SU-DHL-6 (cell line): Measurements from ENCODE around the gene ATP2B2.

ENCODE experiments used
- H2AFZ ChIP-seq: fragments of 200-600 bp; sonication (generic); 2 replicates; pipeline ENCODE4 v1.6.1; 2014; ENCODE audit warnings: low read depth, mild to moderate bottlenecking, moderate library complexity, mixed read lengths, antibody characterized with exemption, low read length; ENCODE audit not compliant: severe bottlenecking
- H3F3A ChIP-seq: fragments of 200-600 bp; shearing (Covaris generic); 2 replicates; pipeline ENCODE4 v1.6.0; 2016; ENCODE audit warnings: antibody characterized with exemption, mild to moderate bottlenecking; ENCODE audit not compliant: insufficient read depth
- H3K27ac ChIP-seq: fragments of 200-600 bp; sonication (generic); 2 replicates; pipeline ENCODE4 v1.5.1; 2016; ENCODE audit warnings: low read depth, mild to moderate bottlenecking, low read length, moderate library complexity, mixed read lengths
- H3K27me3 ChIP-seq: fragments of 200-600 bp; sonication (generic), shearing (Covaris generic); 2 replicates; pipeline ENCODE4 v1.6.0; 2014; ENCODE audit warnings: mild to moderate bottlenecking, low read length
- H3K36me3 ChIP-seq: fragments of 200-600 bp; sonication (generic); 2 replicates; pipeline ENCODE4 v1.6.1; 2014; ENCODE audit warnings: mild to moderate bottlenecking, low read length, mixed read lengths
- H3K4me2 ChIP-seq: fragments of 300-600, 200-600 bp; shearing (Covaris generic), sonication (generic); 2 replicates; pipeline ENCODE4 v1.6.0; 2014; ENCODE audit warnings: low read length, low read depth, mild to moderate bottlenecking; ENCODE audit not compliant: poor library complexity, severe bottlenecking
- H3K4me3 ChIP-seq: fragments of 200-600 bp; sonication (generic); 2 replicates; pipeline ENCODE4 v1.5.1; 2014; ENCODE audit warnings: antibody characterized with exemption, low read length, mild to moderate bottlenecking, mixed read lengths; ENCODE audit not compliant: insufficient read depth, poor library complexity, severe bottlenecking
- H3K79me2 ChIP-seq: fragments of 200-600 bp; sonication (generic); 2 replicates; pipeline ENCODE4 v1.6.1; 2014; ENCODE audit warnings: mild to moderate bottlenecking, low read length, moderate library complexity; ENCODE audit not compliant: insufficient read depth
- H3K9ac ChIP-seq: fragments of 200-600 bp; sonication (generic); 2 replicates; pipeline ENCODE4 v1.7.0; 2014; ENCODE audit warnings: mild to moderate bottlenecking, low read length
- H3K9me2 ChIP-seq: fragments of 200-600 bp; sonication (generic); replicated peaks from 2 replicates; pipeline ENCODE4 v1.6.1; 2014; ENCODE audit warnings: low read length; ENCODE audit not compliant: insufficient read depth
- H3K9me3 ChIP-seq: fragments of 200-600 bp; sonication (generic); 2 replicates; pipeline ENCODE4 v1.6.1; 2014; ENCODE audit warnings: low read length, mixed read lengths; ENCODE audit not compliant: insufficient read depth
- H4K20me1 ChIP-seq: fragments of 200-600 bp; sonication (generic); 2 replicates; pipeline ENCODE4 v1.6.1; 2014; ENCODE audit warnings: low read depth, mild to moderate bottlenecking, antibody characterized with exemption, low read length, moderate library complexity, mixed read lengths
- EZH2phosphoT487 ChIP-seq: fragments of 200-600 bp; sonication (generic), shearing (Covaris generic); conservative IDR thresholded peaks from 2 replicates; pipeline ENCODE4 v1.6.1; 2018; ENCODE audit warnings: mild to moderate bottlenecking, antibody characterized with exemption, low read length, moderate library complexity, mixed read lengths
- TF ChIP-seq, protein P1 (sequence below): fragments of 200-600 bp; sonication (generic); IDR thresholded peaks from one replicate; pipeline ENCODE4 v1.5.1; 2017; ENCODE audit warnings: antibody characterized with exemption, mild to moderate bottlenecking, low read length, moderate library complexity; ENCODE audit not compliant: insufficient read depth, poor library complexity, severe bottlenecking

ATP2B2 gene

DNA sequence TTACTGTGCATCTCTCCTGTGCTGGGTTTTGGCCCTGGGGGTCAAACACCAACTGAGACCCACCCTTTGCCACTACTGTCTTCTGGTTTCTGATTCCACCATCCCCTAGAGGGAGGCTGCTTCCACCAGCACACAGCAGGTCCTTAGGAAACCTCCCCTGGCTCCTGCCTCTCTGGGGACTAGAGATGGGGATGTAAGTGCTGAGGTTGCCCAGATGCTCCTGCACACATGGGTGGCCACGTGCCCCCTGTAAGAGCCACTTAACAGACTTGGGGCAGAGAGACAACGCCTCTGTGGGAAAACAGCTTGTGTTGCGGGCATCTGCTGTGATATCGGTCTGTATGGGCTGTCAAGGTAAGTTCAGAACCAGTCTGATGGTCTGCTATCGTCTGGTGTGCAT lies 83.4 kb downstream of the ATP2B2 start:
- Histone ChIP-seq H3K27me3 (no peaks in the 10 kb centered on the region), H3K27ac (no peak overlapping the region), H3K9me2 (no peaks in the 10 kb centered on the region), H3K36me3 (no peaks in the 10 kb centered on the region), H2AFZ (no peak overlapping the region), H3K4me2 (no peak overlapping the region), H3K4me3 (no peak overlapping the region), H3F3A (no peaks in the 10 kb centered on the region), H3K79me2 (no peaks in the 10 kb centered on the region), H4K20me1 (no peaks in the 10 kb centered on the region), H3K9ac (no peak overlapping the region), H3K9me3 (no peaks in the 10 kb centered on the region)
- TF ChIP-seq, protein P1, sequence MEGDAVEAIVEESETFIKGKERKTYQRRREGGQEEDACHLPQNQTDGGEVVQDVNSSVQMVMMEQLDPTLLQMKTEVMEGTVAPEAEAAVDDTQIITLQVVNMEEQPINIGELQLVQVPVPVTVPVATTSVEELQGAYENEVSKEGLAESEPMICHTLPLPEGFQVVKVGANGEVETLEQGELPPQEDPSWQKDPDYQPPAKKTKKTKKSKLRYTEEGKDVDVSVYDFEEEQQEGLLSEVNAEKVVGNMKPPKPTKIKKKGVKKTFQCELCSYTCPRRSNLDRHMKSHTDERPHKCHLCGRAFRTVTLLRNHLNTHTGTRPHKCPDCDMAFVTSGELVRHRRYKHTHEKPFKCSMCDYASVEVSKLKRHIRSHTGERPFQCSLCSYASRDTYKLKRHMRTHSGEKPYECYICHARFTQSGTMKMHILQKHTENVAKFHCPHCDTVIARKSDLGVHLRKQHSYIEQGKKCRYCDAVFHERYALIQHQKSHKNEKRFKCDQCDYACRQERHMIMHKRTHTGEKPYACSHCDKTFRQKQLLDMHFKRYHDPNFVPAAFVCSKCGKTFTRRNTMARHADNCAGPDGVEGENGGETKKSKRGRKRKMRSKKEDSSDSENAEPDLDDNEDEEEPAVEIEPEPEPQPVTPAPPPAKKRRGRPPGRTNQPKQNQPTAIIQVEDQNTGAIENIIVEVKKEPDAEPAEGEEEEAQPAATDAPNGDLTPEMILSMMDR: no peak
- no peak for TF ChIP-seq EZH2phosphoT487

DNA sequence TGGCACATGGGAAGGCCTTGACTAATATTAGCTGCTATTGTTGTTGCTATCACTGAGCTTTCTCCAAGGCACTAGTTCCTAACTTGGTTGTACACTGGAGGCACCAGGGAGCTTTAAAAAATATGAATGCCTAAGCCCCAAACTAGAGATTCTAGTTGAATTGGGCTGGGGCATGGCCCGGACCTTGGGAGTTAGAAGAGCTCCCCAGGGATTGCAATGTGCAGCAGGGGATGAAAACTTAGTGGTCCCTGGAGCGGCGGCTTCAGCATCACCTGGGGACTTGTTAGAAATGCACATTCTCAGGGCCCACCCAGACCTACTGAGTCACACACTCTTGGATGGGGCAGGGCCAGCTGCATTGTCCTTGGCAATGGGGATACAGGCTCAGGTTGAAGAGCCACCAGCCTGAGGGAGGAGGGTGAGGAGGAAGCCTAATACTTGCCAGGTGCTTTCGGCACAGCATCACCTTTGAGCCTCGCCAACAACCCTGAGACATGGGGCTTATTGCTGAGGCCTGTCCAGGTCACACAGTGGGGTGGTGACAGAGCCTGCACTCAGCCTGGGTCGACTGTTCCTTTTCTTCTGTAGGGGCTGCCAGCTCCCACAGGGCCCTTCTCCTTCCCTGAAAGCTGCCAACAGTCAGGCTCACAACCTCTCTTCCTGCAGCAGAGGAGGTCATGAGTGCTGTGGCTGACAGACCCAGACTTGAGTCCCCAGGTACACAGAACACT lies 84.5 kb downstream of the ATP2B2 start:
- H3K9me3 ChIP-seq: no peaks in the 10 kb centered on the region
- H3K27ac ChIP-seq: no peak overlapping the region
- no peaks in the 10 kb centered on the region for H3K9me2 ChIP-seq
- no peak overlapping the region for H3K9ac ChIP-seq
- H3F3A ChIP-seq: no peaks in the 10 kb centered on the region
- no peaks in the 10 kb centered on the region for H3K79me2 ChIP-seq
- H2AFZ ChIP-seq: no peak overlapping the region
- no peaks in the 10 kb centered on the region for H3K27me3 ChIP-seq
- H3K4me3 ChIP-seq: no peak overlapping the region
- no peaks in the 10 kb centered on the region for H4K20me1 ChIP-seq
- TF ChIP-seq, protein P1: no peak
- no peak for TF ChIP-seq EZH2phosphoT487
- H3K4me2 ChIP-seq: no peak overlapping the region
- no peaks in the 10 kb centered on the region for H3K36me3 ChIP-seq

DNA sequence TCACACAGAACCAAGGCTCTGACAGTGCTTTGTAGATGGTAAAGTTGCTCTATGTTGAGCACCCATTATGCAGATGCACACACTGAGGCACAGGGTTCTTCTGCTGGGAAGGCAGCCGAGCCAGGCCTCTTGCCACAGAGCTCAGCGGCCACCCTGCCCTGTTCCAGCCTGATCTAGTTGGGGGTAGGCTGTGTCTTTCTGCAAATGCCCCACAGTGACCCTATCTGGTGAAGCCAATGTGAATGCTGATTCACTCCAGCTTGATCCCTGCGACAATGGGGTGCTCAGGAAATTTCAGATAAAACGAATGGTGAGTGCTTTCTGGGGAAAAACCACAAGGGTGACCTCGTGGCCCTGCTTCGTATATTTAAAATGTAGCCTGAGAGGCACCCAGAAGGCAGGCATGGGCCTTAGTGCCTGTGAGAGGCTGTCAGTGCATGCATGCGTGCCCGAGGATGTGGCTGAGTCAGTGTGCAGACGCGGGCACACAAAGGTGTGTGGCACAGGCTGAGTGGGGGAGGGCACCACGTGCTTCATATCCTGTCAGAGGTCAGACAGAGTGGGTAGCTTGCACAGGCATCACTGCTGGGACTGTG lies 85.7 kb downstream of the ATP2B2 start:
- Histone ChIP-seq H3K79me2 (no peaks in the 10 kb centered on the region), H3K9me2 (no peaks in the 10 kb centered on the region), H3K9me3 (no peaks in the 10 kb centered on the region), H3F3A (no peaks in the 10 kb centered on the region), H3K27me3 (no peaks in the 10 kb centered on the region), H3K27ac (no peak overlapping the region), H3K9ac (no peak overlapping the region), H3K4me3 (no peak overlapping the region), H4K20me1 (no peaks in the 10 kb centered on the region), H3K36me3 (no peaks in the 10 kb centered on the region), H3K4me2 (no peak overlapping the region), H2AFZ (no peak overlapping the region)
- TF ChIP-seq, protein P1: no peak
